ENCODE results near the gene LYZ. TPM values are rescaled to one million over a fixed set of nuclear protein-coding genes. Genes with fewer than 3 reads are reported as not detected.

Gene LYZ
- total and polyA plus RNA-seq, 9 of the 15 experiments (the other 6 are each of a cell fraction or from before 2014, with no cell fraction given): 27.2 to 96.3 (median 42.1) TPM

GRCh38 chr12:69388371-69388770 lies 40.2 kb downstream of the LYZ start:
- FAIRE-seq (peak; percentile 51), ATAC-seq (peak; percentile 58; the same call in 1 of the 3 replicates), DNase-seq (ENCODE audit: extremely low read depth in 1 of 4, low spot score in 3 of 4) (peak in 1 of 4 experiments; percentile 15)
- in situ Hi-C loops (cut with MboI): no loop called here
- no TSS peak for BruUV-seq (replicated peaks)
- POLR2A ChIA-PET: interaction anchor here (0.8 kb wide), 1 partner anchor 24 kb away, joined by 3 read pairs; no protein-coding TSS in a partner anchor
- no peaks in the 10 kb centered on the region for H4K20me1 ChIP-seq (replicated peaks; ENCODE audit: control insufficient read depth, insufficient read depth, low read length)
- H3K79me2 ChIP-seq (ENCODE audit: control insufficient read depth, insufficient read depth, low read length): no peaks in the 10 kb centered on the region
- WGBS (ENCODE audit: insufficient coverage, low coverage, missing lambda C conversion rate): 100% methylated on average over 1 of the region's 1 CpG
- intact Hi-C loops (cut with micrococcal nuclease): no loop called here
- CTCF ChIA-PET (ENCODE audit: low intra/inter-chr PET ratio): interaction anchor here (0.8 to 1.6 kb wide), 2 partner anchors 98 to 183 kb away, joined by 3 to 11 read pairs; no protein-coding TSS in a partner anchor
- peaks cover 47% of the 10 kb centered on the region for H3K36me3 ChIP-seq (ENCODE audit: control insufficient read depth, insufficient read depth, low read length)
- no peak overlapping the region for H3K27ac ChIP-seq (ENCODE audit: extremely low read depth, low read depth, low read length)
- no peaks in the 10 kb centered on the region for H3K27me3 ChIP-seq (ENCODE audit: control insufficient read depth in 2 of 2, insufficient read depth in 2 of 2, low read length in 2 of 2)
- no peak overlapping the region for H3K9ac ChIP-seq (ENCODE audit: insufficient read depth in 1 of 2, low read depth in 2 of 2, low read length in 2 of 2)
- H3K4me1 ChIP-seq (replicated peaks in 1 of 2; ENCODE audit: control insufficient read depth in 2 of 2, insufficient read depth in 2 of 2, low read length in 2 of 2): no peaks in the 10 kb centered on the region; a peak in 1 of 5 replicates
- H3K9me1 ChIP-seq (ENCODE audit: control insufficient read depth, insufficient read depth, low read length): no peaks in the 10 kb centered on the region
- no peak overlapping the region for H3K4me2 ChIP-seq (ENCODE audit: insufficient read depth, low read length)
- no peak overlapping the region for H2AFZ ChIP-seq (ENCODE audit: low read depth, low read length)
- H3K9me3 ChIP-seq (replicated peaks; ENCODE audit: control insufficient read depth, insufficient read depth, low read depth, low read length): no peaks in the 10 kb centered on the region
- no peak overlapping the region for H3K4me3 ChIP-seq
- no peak for TF ChIP-seq FOXA3 (CRISPR knock-in tag; conservative IDR thresholded peaks at IDR 0.05 in 1 of 2, IDR thresholded peaks at IDR 0.05 in 1 of 2)
- peak; percentile 46 to 54 for TF ChIP-seq RAD21 (CRISPR knock-in tag; conservative IDR thresholded peaks at IDR 0.05 in 1 of 2, IDR thresholded peaks at IDR 0.05 in 1 of 2)
- no peak for TF ChIP-seq KDM1A (IDR thresholded peaks at IDR 0.05)
- peak in 2 of 3 experiments; percentile 7 to 55; a peak in 3 of 6 replicates for TF ChIP-seq CTCF (IDR thresholded peaks at IDR 0.05 in 2 of 3, conservative IDR thresholded peaks at IDR 0.05 in 1 of 3; ENCODE audit: insufficient read depth in 2 of 3, low read depth in 1 of 3, low read length in 3 of 3)
- no peak for TF ChIP-seq RFX5 (IDR thresholded peaks at IDR 0.05; ENCODE audit: low read depth, low read length)
- no peak for TF ChIP-seq POLR3A (IDR thresholded peaks at IDR 0.05; ENCODE audit: borderline replicate concordance, extremely low read depth, insufficient read depth, insufficient read length)
- TF ChIP-seq NELFE (IDR thresholded peaks at IDR 0.05; ENCODE audit: insufficient read depth, insufficient read length): no peak
- TF ChIP-seq TCFL5 (CRISPR knock-in tag; conservative IDR thresholded peaks at IDR 0.05): no peak
- no peak for TF ChIP-seq KLF6 (CRISPR knock-in tag; IDR thresholded peaks at IDR 0.05; ENCODE audit: borderline replicate concordance)
- TF ChIP-seq BRD9 (IDR thresholded peaks at IDR 0.05; ENCODE audit: low read depth, partially characterized antibody): no peak
- TF ChIP-seq REST (IDR thresholded peaks at IDR 0.05; ENCODE audit: borderline replicate concordance): peak; percentile 35; the same call in 1 of the 2 replicates
- no peak for TF ChIP-seq REST (CRISPR knock-in tag; IDR thresholded peaks at IDR 0.05; ENCODE audit: low read depth)
